ENCODE results near the gene MPHOSPH8.

Gene MPHOSPH8

GRCh38 chr13:19665427-19665859 lies 32.0 kb downstream of the MPHOSPH8 start:
- TF ChIP-seq TAF1 (IDR thresholded peaks at IDR 0.05; ENCODE audit: borderline replicate concordance, insufficient read depth, low read length) (no peak), SIN3A (IDR thresholded peaks at IDR 0.05; ENCODE audit: borderline replicate concordance, insufficient read depth, low read length) (no peak), POLR2AphosphoS5 (IDR thresholded peaks at IDR 0.05; ENCODE audit: low read depth, low read length) (no peak), REST (IDR thresholded peaks at IDR 0.05; ENCODE audit: insufficient read depth in 1 of 2, low read depth in 2 of 2, low read length in 2 of 2) (no peak), FOXP2 (optimal IDR thresholded peaks at IDR 0.05; ENCODE audit: borderline replicate concordance, extremely low read depth, extremely low read length, insufficient read depth) (no peak)

- TF ChIP-seq POLR2AphosphoS5 (IDR thresholded peaks at IDR 0.05; ENCODE audit: low read depth, low read length): no peak
- no peak for TF ChIP-seq FOXP2 (optimal IDR thresholded peaks at IDR 0.05; ENCODE audit: borderline replicate concordance, extremely low read depth, extremely low read length, insufficient read depth)
- no peak for TF ChIP-seq SIN3A (IDR thresholded peaks at IDR 0.05; ENCODE audit: borderline replicate concordance, insufficient read depth, low read length)
- no peak for TF ChIP-seq REST (IDR thresholded peaks at IDR 0.05; ENCODE audit: insufficient read depth in 1 of 2, low read depth in 2 of 2, low read length in 2 of 2)
- TF ChIP-seq TAF1 (IDR thresholded peaks at IDR 0.05; ENCODE audit: borderline replicate concordance, insufficient read depth, low read length): no peak
Observed at GRCh38 chr13:19668778-19669177, 35.3 kb downstream of the MPHOSPH8 start.

GRCh38 chr13:19670147-19670546 lies 36.7 kb downstream of the MPHOSPH8 start:
- TF ChIP-seq TAF1 (IDR thresholded peaks at IDR 0.05; ENCODE audit: borderline replicate concordance, insufficient read depth, low read length) (no peak), REST (IDR thresholded peaks at IDR 0.05; ENCODE audit: insufficient read depth in 1 of 2, low read depth in 2 of 2, low read length in 2 of 2) (no peak), FOXP2 (optimal IDR thresholded peaks at IDR 0.05; ENCODE audit: borderline replicate concordance, extremely low read depth, extremely low read length, insufficient read depth) (no peak), POLR2AphosphoS5 (IDR thresholded peaks at IDR 0.05; ENCODE audit: low read depth, low read length) (no peak), SIN3A (IDR thresholded peaks at IDR 0.05; ENCODE audit: borderline replicate concordance, insufficient read depth, low read length) (no peak)

- TF ChIP-seq POLR2AphosphoS5 (IDR thresholded peaks at IDR 0.05; ENCODE audit: low read depth, low read length) (no peak), REST (IDR thresholded peaks at IDR 0.05; ENCODE audit: insufficient read depth in 1 of 2, low read depth in 2 of 2, low read length in 2 of 2) (no peak), FOXP2 (optimal IDR thresholded peaks at IDR 0.05; ENCODE audit: borderline replicate concordance, extremely low read depth, extremely low read length, insufficient read depth) (no peak), TAF1 (IDR thresholded peaks at IDR 0.05; ENCODE audit: borderline replicate concordance, insufficient read depth, low read length) (no peak)
Observed at GRCh38 chr13:19672990-19673389, 39.5 kb downstream of the MPHOSPH8 start.
